HepG2 (cell line): ENCODE measurements around the gene DOCK1.

Experiments
- CBX1 ChIP-seq: IDR thresholded peaks from one replicate; pipeline ENCODE4 v1.6.1; 2016; ENCODE audit warnings: antibody characterized with exemption, low read depth
- EZH2 ChIP-seq: conservative IDR thresholded peaks from 2 replicates; pipeline ENCODE4 v1.6.1; 2012; ENCODE audit warnings: mild to moderate bottlenecking, low read depth, low read length, moderate library complexity
- JUND ChIP-seq: sonication (generic); formaldehyde crosslinking; IDR thresholded peaks from 2 replicates; pipeline ENCODE4 v1.8.0; 2022; ENCODE audit warnings: mild to moderate bottlenecking, missing genetic modification reagents
- KMT2A ChIP-seq: sonication (generic); formaldehyde crosslinking; IDR thresholded peaks from 2 replicates; pipeline ENCODE4 v1.4.0; 2020; ENCODE audit warnings: missing genetic modification reagents
- TARDBP ChIP-seq: sonication (generic); formaldehyde crosslinking; IDR thresholded peaks from 2 replicates; pipeline ENCODE4 v1.8.0; 2022; ENCODE audit warnings: mild to moderate bottlenecking, missing genetic modification reagents
- ZNF143 ChIP-seq: sonication (generic); formaldehyde crosslinking; IDR thresholded peaks from 2 replicates; pipeline ENCODE4 v1.4.0; 2020; ENCODE audit warnings: missing genetic modification reagents
- ZNF225 ChIP-seq: sonication (generic); formaldehyde crosslinking; IDR thresholded peaks from 2 replicates; pipeline ENCODE4 v1.4.0; 2020; ENCODE audit warnings: mild to moderate bottlenecking, missing genetic modification reagents
- ZNF333 ChIP-seq: sonication (generic); formaldehyde crosslinking; IDR thresholded peaks from 2 replicates; pipeline ENCODE4 v1.4.0; 2020; ENCODE audit warnings: mild to moderate bottlenecking, missing genetic modification reagents, borderline replicate concordance
- ZNF883 ChIP-seq: sonication (generic); formaldehyde crosslinking; IDR thresholded peaks from 2 replicates; pipeline ENCODE4 v1.5.1; 2020; ENCODE audit warnings: mild to moderate bottlenecking, missing genetic modification reagents; ENCODE audit errors: not compliant biosample characterization
- TF ChIP-seq, protein P1 (sequence below): sonication (generic); formaldehyde crosslinking; IDR thresholded peaks from 2 replicates; pipeline ENCODE4 v1.5.0; 2020; ENCODE audit warnings: mild to moderate bottlenecking, missing genetic modification reagents, borderline replicate concordance
- TF ChIP-seq, protein P2 (sequence below): sonication (generic); formaldehyde crosslinking; IDR thresholded peaks from 2 replicates; pipeline ENCODE4 v1.5.0; 2020; ENCODE audit warnings: mild to moderate bottlenecking, missing genetic modification reagents, moderate library complexity

DNA sequence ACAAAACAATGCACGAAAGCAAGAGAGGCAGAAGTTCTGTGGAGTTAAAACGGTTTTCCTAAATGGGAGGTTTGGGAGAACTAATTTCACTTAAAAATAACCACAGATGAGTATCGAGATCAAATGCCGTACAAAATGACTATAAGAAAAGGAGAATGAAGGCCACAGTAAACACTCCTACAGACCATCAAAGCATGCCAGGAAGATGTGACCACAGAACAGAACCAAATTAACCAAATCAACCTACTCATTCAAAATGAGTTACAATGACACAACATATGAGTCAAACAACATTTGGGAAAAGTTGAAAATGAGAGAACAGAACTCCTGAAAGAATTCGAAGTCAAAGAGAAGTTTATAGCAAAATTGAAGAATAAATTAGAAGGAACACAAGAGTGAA, 24.3 kb upstream of the DOCK1 start:
- no peak for TF ChIP-seq CBX1
- TF ChIP-seq, protein P1, sequence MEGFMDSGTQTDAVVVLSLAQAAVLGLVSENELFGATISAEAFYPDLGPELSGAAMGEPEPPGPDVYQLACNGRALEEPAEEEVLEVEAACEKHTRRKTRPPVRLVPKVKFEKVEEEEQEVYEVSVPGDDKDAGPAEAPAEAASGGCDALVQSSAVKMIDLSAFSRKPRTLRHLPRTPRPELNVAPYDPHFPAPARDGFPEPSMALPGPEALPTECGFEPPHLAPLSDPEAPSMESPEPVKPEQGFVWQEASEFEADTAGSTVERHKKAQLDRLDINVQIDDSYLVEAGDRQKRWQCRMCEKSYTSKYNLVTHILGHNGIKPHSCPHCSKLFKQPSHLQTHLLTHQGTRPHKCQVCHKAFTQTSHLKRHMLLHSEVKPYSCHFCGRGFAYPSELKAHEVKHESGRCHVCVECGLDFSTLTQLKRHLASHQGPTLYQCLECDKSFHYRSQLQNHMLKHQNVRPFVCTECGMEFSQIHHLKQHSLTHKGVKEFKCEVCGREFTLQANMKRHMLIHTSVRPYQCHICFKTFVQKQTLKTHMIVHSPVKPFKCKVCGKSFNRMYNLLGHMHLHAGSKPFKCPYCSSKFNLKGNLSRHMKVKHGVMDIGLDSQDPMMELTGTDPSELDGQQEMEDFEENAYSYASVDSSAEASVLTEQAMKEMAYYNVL (CRISPR knock-in tag): no peak
- TF ChIP-seq EZH2: no peak
- TF ChIP-seq ZNF143 (CRISPR knock-in tag): no peak
- no peak for TF ChIP-seq TARDBP (CRISPR knock-in tag)
- no peak for TF ChIP-seq ZNF883 (CRISPR knock-in tag)
- no peak for TF ChIP-seq ZNF333 (CRISPR knock-in tag)
- no peak for TF ChIP-seq ZNF225 (CRISPR knock-in tag)
- TF ChIP-seq, protein P2, sequence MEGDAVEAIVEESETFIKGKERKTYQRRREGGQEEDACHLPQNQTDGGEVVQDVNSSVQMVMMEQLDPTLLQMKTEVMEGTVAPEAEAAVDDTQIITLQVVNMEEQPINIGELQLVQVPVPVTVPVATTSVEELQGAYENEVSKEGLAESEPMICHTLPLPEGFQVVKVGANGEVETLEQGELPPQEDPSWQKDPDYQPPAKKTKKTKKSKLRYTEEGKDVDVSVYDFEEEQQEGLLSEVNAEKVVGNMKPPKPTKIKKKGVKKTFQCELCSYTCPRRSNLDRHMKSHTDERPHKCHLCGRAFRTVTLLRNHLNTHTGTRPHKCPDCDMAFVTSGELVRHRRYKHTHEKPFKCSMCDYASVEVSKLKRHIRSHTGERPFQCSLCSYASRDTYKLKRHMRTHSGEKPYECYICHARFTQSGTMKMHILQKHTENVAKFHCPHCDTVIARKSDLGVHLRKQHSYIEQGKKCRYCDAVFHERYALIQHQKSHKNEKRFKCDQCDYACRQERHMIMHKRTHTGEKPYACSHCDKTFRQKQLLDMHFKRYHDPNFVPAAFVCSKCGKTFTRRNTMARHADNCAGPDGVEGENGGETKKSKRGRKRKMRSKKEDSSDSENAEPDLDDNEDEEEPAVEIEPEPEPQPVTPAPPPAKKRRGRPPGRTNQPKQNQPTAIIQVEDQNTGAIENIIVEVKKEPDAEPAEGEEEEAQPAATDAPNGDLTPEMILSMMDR (CRISPR knock-in tag): no peak
- TF ChIP-seq KMT2A: no peak
- TF ChIP-seq JUND: no peak
